Measurements from ENCODE around the gene FAM118B.

The FAM118B gene

GRCh38 chr11:126267650-126268049 is 56.1 kb downstream of the FAM118B start:
- Mint-ChIP-seq H3K36me3 (ENCODE audit: low read depth) (peaks cover 66% of the 10 kb centered on the region), H3K4me1 (ENCODE audit: low read depth) (peaks cover 38% of the 10 kb centered on the region), H3K4me3 (peak overlapping the region; percentile 94)

GRCh38 chr11:126268361-126268707 is 56.8 kb downstream of the FAM118B start:
- H3K4me3 Mint-ChIP-seq, result peak overlapping the region; percentile 94
- no peaks in the 10 kb centered on the region for H3K27me3 Mint-ChIP-seq
- H3K27ac Mint-ChIP-seq, result peak overlapping the region; percentile 97
- H3K36me3 Mint-ChIP-seq (ENCODE audit: low read depth), result peaks cover 65% of the 10 kb centered on the region
- no peaks in the 10 kb centered on the region for H3K9me3 Mint-ChIP-seq
- peaks cover 39% of the 10 kb centered on the region for H3K4me1 Mint-ChIP-seq (ENCODE audit: low read depth)

More at GRCh38 chr11:126267650-126268049, 56.1 kb downstream of the FAM118B start:
- Mint-ChIP-seq H3K27me3 (no peaks in the 10 kb centered on the region), H3K9me3 (no peaks in the 10 kb centered on the region), H3K27ac (peak overlapping the region; percentile 97)

- Mint-ChIP-seq H3K27ac (peak within 1 kb of the TSS; percentile 97), H3K4me1 (ENCODE audit: low read depth) (peaks cover 39% of the 10 kb centered on the region), H3K36me3 (ENCODE audit: low read depth) (peaks cover 65% of the 10 kb centered on the region), H3K4me3 (peak within 1 kb of the TSS; percentile 94), H3K27me3 (no peaks in the 10 kb centered on the region), H3K9me3 (no peaks in the 10 kb centered on the region)
Observed at GRCh38 chr11:126268708-126269579, 57.4 kb downstream of the FAM118B start, which contains the start of the genes FOXRED1 and SRPRA. Gene FOXRED1, plus strand, starts transcription at chr11:126269154. Its CDS starts 53 bp downstream, at chr11:126269207. Gene SRPRA, minus strand, starts transcription at chr11:126268895. Its CDS starts 91 bp downstream, at chr11:126268804.

- Mint-ChIP-seq H3K36me3 (ENCODE audit: low read depth) (peaks cover 51% of the 10 kb centered on the region), H3K4me3 (no peak overlapping the region)
Observed at GRCh38 chr11:126277322-126277721, 65.7 kb downstream of the FAM118B start.

GRCh38 chr11:126277780-126278179 is 66.2 kb downstream of the FAM118B start:
- Mint-ChIP-seq H3K4me1 (ENCODE audit: low read depth) (peaks cover 25% of the 10 kb centered on the region), H3K27me3 (no peaks in the 10 kb centered on the region), H3K9me3 (no peaks in the 10 kb centered on the region), H3K4me3 (no peak overlapping the region), H3K36me3 (ENCODE audit: low read depth) (peaks cover 47% of the 10 kb centered on the region), H3K27ac (no peak overlapping the region)

More at GRCh38 chr11:126277322-126277721, 65.7 kb downstream of the FAM118B start:
- Mint-ChIP-seq H3K27me3 (no peaks in the 10 kb centered on the region), H3K4me1 (ENCODE audit: low read depth) (peaks cover 25% of the 10 kb centered on the region), H3K27ac (no peak overlapping the region), H3K9me3 (no peaks in the 10 kb centered on the region)

GRCh38 chr11:126279191-126279590 is 67.6 kb downstream of the FAM118B start:
- H3K27me3 Mint-ChIP-seq, result no peaks in the 10 kb centered on the region
- peaks cover 34% of the 10 kb centered on the region for H3K36me3 Mint-ChIP-seq (ENCODE audit: low read depth)
- H3K4me3 Mint-ChIP-seq, result no peak overlapping the region
- H3K27ac Mint-ChIP-seq, result no peak overlapping the region
- H3K4me1 Mint-ChIP-seq (ENCODE audit: low read depth), result peaks cover 35% of the 10 kb centered on the region
- H3K9me3 Mint-ChIP-seq, result no peaks in the 10 kb centered on the region

GRCh38 chr11:126280595-126280994 is 69.0 kb downstream of the FAM118B start:
- H3K27me3 Mint-ChIP-seq, result no peaks in the 10 kb centered on the region
- peaks cover 48% of the 10 kb centered on the region for H3K4me1 Mint-ChIP-seq (ENCODE audit: low read depth)
- peak overlapping the region; percentile 21 for H3K27ac Mint-ChIP-seq
- peaks cover 20% of the 10 kb centered on the region for H3K36me3 Mint-ChIP-seq (ENCODE audit: low read depth)
- no peaks in the 10 kb centered on the region for H3K9me3 Mint-ChIP-seq
- H3K4me3 Mint-ChIP-seq, result no peak overlapping the region

GRCh38 chr11:126281245-126281644 is 69.7 kb downstream of the FAM118B start:
- H3K27ac Mint-ChIP-seq, result no peak overlapping the region
- peaks cover 14% of the 10 kb centered on the region for H3K36me3 Mint-ChIP-seq (ENCODE audit: low read depth)
- H3K9me3 Mint-ChIP-seq, result no peaks in the 10 kb centered on the region
- H3K4me3 Mint-ChIP-seq, result peak overlapping the region; percentile 87
- H3K4me1 Mint-ChIP-seq (ENCODE audit: low read depth), result peaks cover 48% of the 10 kb centered on the region
- no peaks in the 10 kb centered on the region for H3K27me3 Mint-ChIP-seq

- Mint-ChIP-seq H3K36me3 (ENCODE audit: low read depth) (peaks cover 13% of the 10 kb centered on the region), H3K4me3 (peak overlapping the region; percentile 87), H3K27me3 (no peaks in the 10 kb centered on the region), H3K27ac (peak overlapping the region; percentile 87), H3K4me1 (ENCODE audit: low read depth) (peaks cover 52% of the 10 kb centered on the region), H3K9me3 (no peaks in the 10 kb centered on the region)
Observed at GRCh38 chr11:126281666-126282175, 70.1 kb downstream of the FAM118B start.

- Mint-ChIP-seq H3K9me3 (no peaks in the 10 kb centered on the region), H3K27ac (peak overlapping the region; percentile 87), H3K4me1 (ENCODE audit: low read depth) (peaks cover 55% of the 10 kb centered on the region)
Observed at GRCh38 chr11:126282361-126282735, 70.8 kb downstream of the FAM118B start.

GRCh38 chr11:126282736-126283591 is 71.4 kb downstream of the FAM118B start, which contains the start of gene TIRAP:
Gene TIRAP, plus strand, starts transcription at chr11:126283093. Its CDS starts 7,802 bp downstream, at chr11:126290895.
- Mint-ChIP-seq H3K4me3 (peak within 1 kb of the TSS; percentile 89), H3K9me3 (no peaks in the 10 kb centered on the region), H3K27ac (peak within 1 kb of the TSS; percentile 89), H3K4me1 (ENCODE audit: low read depth) (peaks cover 56% of the 10 kb centered on the region), H3K36me3 (ENCODE audit: low read depth) (peaks cover 5% of the 10 kb centered on the region), H3K27me3 (no peaks in the 10 kb centered on the region)

More at GRCh38 chr11:126282361-126282735, 70.8 kb downstream of the FAM118B start:
- Mint-ChIP-seq H3K27me3 (no peaks in the 10 kb centered on the region), H3K4me3 (peak overlapping the region; percentile 87), H3K36me3 (ENCODE audit: low read depth) (peaks cover 11% of the 10 kb centered on the region)

- Mint-ChIP-seq H3K4me3 (peak overlapping the region; percentile 73), H3K27ac (peak overlapping the region; percentile 83), H3K4me1 (ENCODE audit: low read depth) (peaks cover 66% of the 10 kb centered on the region), H3K36me3 (ENCODE audit: low read depth) (peaks cover 4% of the 10 kb centered on the region), H3K27me3 (no peaks in the 10 kb centered on the region), H3K9me3 (no peaks in the 10 kb centered on the region)
Observed at GRCh38 chr11:126284829-126285228, 73.2 kb downstream of the FAM118B start.

GRCh38 chr11:126288237-126288636 is 76.7 kb downstream of the FAM118B start:
- Mint-ChIP-seq H3K36me3 (ENCODE audit: low read depth) (peaks cover 17% of the 10 kb centered on the region), H3K27ac (peak overlapping the region; percentile 38)

GRCh38 chr11:126290887-126291286 is 79.3 kb downstream of the FAM118B start:
- Mint-ChIP-seq H3K36me3 (ENCODE audit: low read depth) (peaks cover 33% of the 10 kb centered on the region), H3K27me3 (no peaks in the 10 kb centered on the region), H3K9me3 (no peaks in the 10 kb centered on the region), H3K4me3 (no peak overlapping the region), H3K27ac (no peak overlapping the region), H3K4me1 (ENCODE audit: low read depth) (peaks cover 36% of the 10 kb centered on the region)

More at GRCh38 chr11:126288237-126288636, 76.7 kb downstream of the FAM118B start:
- Mint-ChIP-seq H3K27me3 (no peaks in the 10 kb centered on the region), H3K4me3 (no peak overlapping the region), H3K4me1 (ENCODE audit: low read depth) (peaks cover 50% of the 10 kb centered on the region), H3K9me3 (no peaks in the 10 kb centered on the region)
